Urinary bladder (tissue), 4 donors: Measurements from ENCODE around the gene C3orf52. TPM values are rescaled to one million over a fixed set of nuclear protein-coding genes. Genes with fewer than 3 reads are reported as not detected.
"Not testable (repeated sequence)": the region's sequence is repeated elsewhere in the genome, so short reads cannot be mapped to it uniquely, and the experiment has no call there.

ENCODE experiments used
- DNase-seq: peaks from one replicate; pipeline ENCODE4 v3.0.0-alpha.2; 2015; ENCODE audit errors: extremely low spot score
- H3K27ac ChIP-seq: one replicate; pipeline ENCODE4 v1.5.1; 2013; ENCODE audit warnings: low read depth, mild to moderate bottlenecking, moderate library complexity
- H3K36me3 ChIP-seq: one replicate; pipeline ENCODE4 v1.6.1; 2013; ENCODE audit warnings: mild to moderate bottlenecking, moderate library complexity; ENCODE audit not compliant: insufficient read depth
- H3K4me1 ChIP-seq: one replicate; pipeline ENCODE4 v1.6.1; 2013; ENCODE audit warnings: mild to moderate bottlenecking, moderate library complexity; ENCODE audit not compliant: insufficient read depth
- H3K4me3 ChIP-seq: one replicate; pipeline ENCODE4 v1.5.1; 2013; ENCODE audit warnings: low read depth, low read length
- WGBS: extraction: QIAGEN DNeasy Blood & Tissue Kit; methylation state at CpG from one replicate; pipeline ENCODE4 v1.1.7; 2013; 5-methylcytosine and 5-hydroxymethylcytosine counted together
- polyA plus RNA-seq: library from polyadenylated mRNA; stranded (reverse); fragments of 200-250 nt; gene quantifications from one replicate; pipeline ENCODE4 v1.2.3, GENCODE V29; 2013
- total RNA-seq: library from RNA; depleted of rRNA; stranded (reverse); fragments of >200 nt; gene quantifications from one replicate; pipeline ENCODE4 v1.2.3, GENCODE V29; 2014
- donor health status: healthy with polysubstance abuse.
- donor health status: healthy.

The C3orf52 gene, protein sequence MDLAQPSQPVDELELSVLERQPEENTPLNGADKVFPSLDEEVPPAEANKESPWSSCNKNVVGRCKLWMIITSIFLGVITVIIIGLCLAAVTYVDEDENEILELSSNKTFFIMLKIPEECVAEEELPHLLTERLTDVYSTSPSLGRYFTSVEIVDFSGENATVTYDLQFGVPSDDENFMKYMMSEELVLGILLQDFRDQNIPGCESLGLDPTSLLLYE
- total RNA-seq (7.5 TPM), polyA plus RNA-seq (2.6 TPM)

GRCh38 chr3:112086076-112086854 lies at the start of gene C3orf52:
TSS of gene C3orf52 (plus strand) at chr3:112086389. CDS start at chr3:112086408, 19 bp downstream.
- WGBS = under 1% methylated on average over 67 of the region's 67 CpGs
- no peak for DNase-seq

GRCh38 chr3:112037194-112037593 lies 49.0 kb upstream of the C3orf52 start:
- DNase-seq, H3K4me3 ChIP-seq, H3K4me1 ChIP-seq, H3K36me3 ChIP-seq, H3K27ac ChIP-seq: not testable (repeated sequence)
- 77% methylated on average over 4 of the region's 4 CpGs for WGBS

More at GRCh38 chr3:112086076-112086854, at the start of gene C3orf52:
- H3K4me3 ChIP-seq = peak within 1 kb of the TSS; percentile 44
- H3K4me1 ChIP-seq = no peaks in the 10 kb centered on the region
- H3K36me3 ChIP-seq = no peaks in the 10 kb centered on the region
- peak within 1 kb of the TSS; percentile 63 for H3K27ac ChIP-seq

DNA sequence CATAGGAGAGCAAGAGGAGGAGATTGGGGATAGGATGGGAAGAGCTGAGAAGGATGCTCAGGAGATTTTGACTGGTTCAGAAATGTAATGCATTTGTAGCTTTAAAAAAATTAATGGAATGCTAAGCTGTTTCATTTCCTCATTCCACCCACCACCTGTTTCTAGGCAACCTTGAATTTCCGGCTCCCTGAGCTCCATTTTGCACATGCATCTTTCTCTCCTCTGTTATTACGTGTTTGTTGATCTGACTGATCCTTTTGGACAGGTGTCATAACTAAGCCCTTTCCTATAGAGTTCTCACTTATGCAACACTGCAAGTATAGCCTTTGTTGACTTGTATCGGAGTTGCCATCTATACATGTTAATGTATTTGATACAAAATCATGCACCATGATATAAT lies 47.3 kb upstream of the C3orf52 start:
- Histone ChIP-seq H3K4me1 (no peaks in the 10 kb centered on the region), H3K4me3 (no peak overlapping the region), H3K36me3 (no peaks in the 10 kb centered on the region), H3K27ac (no peak overlapping the region)
- DNase-seq = no peak
- WGBS = 69% methylated on average over 3 of the region's 3 CpGs

- Histone ChIP-seq H3K4me3 (no peak overlapping the region), H3K36me3 (no peaks in the 10 kb centered on the region), H3K27ac (no peak overlapping the region), H3K4me1 (no peaks in the 10 kb centered on the region)
- no peak for DNase-seq
These were observed 44.9 kb upstream of the C3orf52 start for GRCh38 chr3:112041321-112041720.

DNA sequence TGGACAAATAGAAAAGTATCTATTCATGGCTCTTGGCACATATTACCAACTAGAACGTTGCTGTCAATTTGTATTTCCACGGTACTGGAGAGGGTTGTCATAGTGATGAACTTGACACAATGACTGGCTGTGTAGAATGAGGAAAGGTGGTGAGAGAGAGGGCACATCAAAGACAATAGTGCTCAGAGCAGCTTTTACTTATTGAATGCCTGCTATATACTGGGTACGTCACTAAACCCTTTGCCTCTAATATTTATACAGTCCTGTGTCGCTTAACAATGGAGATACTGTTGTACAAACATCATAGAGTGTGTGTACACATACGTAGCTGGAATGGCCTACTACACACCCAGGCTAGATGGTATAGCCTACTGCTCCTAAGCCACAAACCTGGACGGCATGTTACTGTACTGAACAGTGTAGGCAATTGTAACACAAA lies 43.3 kb upstream of the C3orf52 start:
- no peak for DNase-seq
- 78% methylated on average over 6 of the region's 6 CpGs for WGBS
- Histone ChIP-seq H3K4me3 (no peak overlapping the region), H3K4me1 (no peaks in the 10 kb centered on the region), H3K36me3 (no peaks in the 10 kb centered on the region), H3K27ac (no peak overlapping the region)

DNA sequence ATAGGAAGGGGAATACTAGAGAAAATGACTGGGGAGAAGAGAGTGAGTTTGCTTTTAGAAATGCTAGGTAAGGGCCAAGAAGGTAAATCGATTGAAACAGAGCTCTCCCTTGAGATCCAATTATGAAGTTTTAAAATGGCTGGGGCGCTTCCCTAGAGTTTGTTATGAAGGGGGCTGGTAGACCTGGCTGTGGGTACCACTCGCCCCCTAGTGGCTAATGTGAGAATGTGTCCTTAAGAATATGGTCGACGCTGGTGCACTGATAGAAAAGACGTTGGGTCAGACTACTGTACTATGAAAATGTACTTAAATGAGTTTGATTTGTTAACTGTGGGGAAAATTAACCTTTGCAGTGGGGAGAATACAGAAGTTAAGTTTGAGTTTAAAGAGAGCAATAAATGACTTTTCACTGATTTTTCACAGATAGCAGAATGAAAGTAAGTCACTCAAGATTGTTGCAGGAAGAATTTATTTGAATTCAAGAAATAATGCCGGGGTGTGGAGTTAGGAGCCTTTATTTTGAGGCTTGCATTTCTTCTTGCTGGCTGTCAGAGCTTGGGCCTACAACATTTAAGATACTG lies 42.5 kb upstream of the C3orf52 start:
- Histone ChIP-seq H3K36me3 (no peaks in the 10 kb centered on the region), H3K4me1 (no peaks in the 10 kb centered on the region), H3K27ac (no peak overlapping the region), H3K4me3 (no peak overlapping the region)
- DNase-seq = peak; percentile 31
- WGBS = 10% methylated on average over 7 of the region's 7 CpGs

- 81% methylated on average over 4 of the region's 4 CpGs for WGBS
- Histone ChIP-seq H3K36me3 (no peaks in the 10 kb centered on the region), H3K27ac (no peak overlapping the region), H3K4me1 (no peaks in the 10 kb centered on the region), H3K4me3 (no peak overlapping the region)
- no peak for DNase-seq
These were observed 39.6 kb upstream of the C3orf52 start for GRCh38 chr3:112046599-112046998.

GRCh38 chr3:112047264-112047663 lies 38.9 kb upstream of the C3orf52 start:
- Histone ChIP-seq H3K4me1 (no peaks in the 10 kb centered on the region), H3K36me3 (no peaks in the 10 kb centered on the region), H3K4me3 (no peak overlapping the region), H3K27ac (no peak overlapping the region)
- no peak for DNase-seq
- 86% methylated on average over 1 of the region's 1 CpG for WGBS

- 63% methylated on average over 8 of the region's 8 CpGs for WGBS
- H3K4me3 ChIP-seq = no peak overlapping the region
- H3K4me1 ChIP-seq = no peaks in the 10 kb centered on the region
- no peaks in the 10 kb centered on the region for H3K36me3 ChIP-seq
- DNase-seq = no peak
- H3K27ac ChIP-seq = no peak overlapping the region
These were observed 37.3 kb upstream of the C3orf52 start for GRCh38 chr3:112048911-112049310.

DNA sequence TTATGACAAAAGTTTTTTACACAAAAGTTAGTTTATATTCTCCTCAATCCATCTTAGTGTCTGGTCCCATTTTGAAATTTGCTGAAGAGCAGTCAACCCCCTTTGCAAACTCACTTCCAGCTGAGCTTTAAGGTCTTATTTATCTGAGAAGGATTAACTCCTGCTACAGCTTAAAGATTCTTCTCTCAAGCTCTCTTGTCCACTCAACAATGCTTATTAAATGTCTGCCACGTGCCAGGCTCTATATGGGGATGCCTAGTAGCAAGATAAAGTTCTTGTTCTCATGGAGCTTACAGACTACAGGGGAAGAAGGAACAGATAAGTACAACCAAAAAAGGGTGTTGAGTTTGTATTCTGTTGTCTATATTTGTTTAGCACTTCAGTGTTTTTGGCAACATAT lies 33.0 kb upstream of the C3orf52 start:
- no peak for DNase-seq
- WGBS = 43% methylated on average over 1 of the region's 1 CpG

GRCh38 chr3:112056451-112056929 lies 29.7 kb upstream of the C3orf52 start:
- no peak overlapping the region for H3K27ac ChIP-seq
- H3K36me3 ChIP-seq = no peaks in the 10 kb centered on the region
- WGBS = 80% methylated on average over 6 of the region's 6 CpGs
- H3K4me1 ChIP-seq = no peaks in the 10 kb centered on the region
- H3K4me3 ChIP-seq = no peak overlapping the region
- no peak for DNase-seq

More for the DNA sequence above, 33.0 kb upstream of the C3orf52 start:
- no peak overlapping the region for H3K27ac ChIP-seq
- H3K36me3 ChIP-seq = no peaks in the 10 kb centered on the region
- H3K4me3 ChIP-seq = no peak overlapping the region
- no peaks in the 10 kb centered on the region for H3K4me1 ChIP-seq

- Histone ChIP-seq H3K27ac (peak overlapping the region; percentile 6), H3K36me3 (no peaks in the 10 kb centered on the region), H3K4me1 (no peaks in the 10 kb centered on the region), H3K4me3 (no peak overlapping the region)
- no peak for DNase-seq
- 80% methylated on average over 1 of the region's 1 CpG for WGBS
These were observed 26.7 kb upstream of the C3orf52 start for GRCh38 chr3:112059497-112059896.

- no peak for DNase-seq
- H3K4me1 ChIP-seq = no peaks in the 10 kb centered on the region
- no peak overlapping the region for H3K27ac ChIP-seq
- 47% methylated on average over 3 of the region's 3 CpGs for WGBS
- H3K36me3 ChIP-seq = no peaks in the 10 kb centered on the region
- H3K4me3 ChIP-seq = no peak overlapping the region
These were observed 25.0 kb upstream of the C3orf52 start for GRCh38 chr3:112061152-112061551.
